Heart left ventricle (tissue), 13 donors: ENCODE results near the gene YIPF2.

Source experiments
- CTCF ChIP-seq, 12 donors: fragments of 200-600 bp; sonication (generic) in 4 of 12; IDR thresholded peaks; one replicate each; pipeline versions ENCODE4 v1.5.0 to v1.8.0; 2018 to 2022; ENCODE audit warnings: antibody characterized with exemption in 12 of 12, mild to moderate bottlenecking in 5 of 12
- POLR2A ChIP-seq, 2 donors: fragments of 450-650 bp; IDR thresholded peaks; one replicate each; pipeline ENCODE4 v1.6.1; 2017; ENCODE audit warnings: antibody characterized with exemption in 2 of 2, mild to moderate bottlenecking in 2 of 2, moderate library complexity in 2 of 2
- donor health status: ischemic (EF 13 %, LVEDD 7.1; RV severe dilation, severe dysfunction).
- donor health status: DM: no; HTN: yes; CAD: no.
- donor health status: DM: no; HTN: no; CAD: no.
- donor health status: ischemic (EF 25% LVEDD 6.9; RV normal size, moderate dysfunction).
- donor health status: ischemic (EF 25% LVEDD 5.7; RV mildly dilated, moderate dysfunction).
- donor health status: ischemic (EF 35%, LVEDD 5.7; RV mildly dilated, moderate dysfunction).
- donor health status: nonischemic (EF 11% LVEDD 7.7; RV severe dilation, severe dysfunction).
- donor health status: DM: yes; HTN: yes; CAD: no.
- donor health status: PGD.
- donor health status: ischemic (EF 29% LVEDD 5.4; RV normal size, mild dysfunction).
- donor health status: nonischemic (EF 23%, LVEDD 6.1; RV moderate dilation, normal function).

DNA sequence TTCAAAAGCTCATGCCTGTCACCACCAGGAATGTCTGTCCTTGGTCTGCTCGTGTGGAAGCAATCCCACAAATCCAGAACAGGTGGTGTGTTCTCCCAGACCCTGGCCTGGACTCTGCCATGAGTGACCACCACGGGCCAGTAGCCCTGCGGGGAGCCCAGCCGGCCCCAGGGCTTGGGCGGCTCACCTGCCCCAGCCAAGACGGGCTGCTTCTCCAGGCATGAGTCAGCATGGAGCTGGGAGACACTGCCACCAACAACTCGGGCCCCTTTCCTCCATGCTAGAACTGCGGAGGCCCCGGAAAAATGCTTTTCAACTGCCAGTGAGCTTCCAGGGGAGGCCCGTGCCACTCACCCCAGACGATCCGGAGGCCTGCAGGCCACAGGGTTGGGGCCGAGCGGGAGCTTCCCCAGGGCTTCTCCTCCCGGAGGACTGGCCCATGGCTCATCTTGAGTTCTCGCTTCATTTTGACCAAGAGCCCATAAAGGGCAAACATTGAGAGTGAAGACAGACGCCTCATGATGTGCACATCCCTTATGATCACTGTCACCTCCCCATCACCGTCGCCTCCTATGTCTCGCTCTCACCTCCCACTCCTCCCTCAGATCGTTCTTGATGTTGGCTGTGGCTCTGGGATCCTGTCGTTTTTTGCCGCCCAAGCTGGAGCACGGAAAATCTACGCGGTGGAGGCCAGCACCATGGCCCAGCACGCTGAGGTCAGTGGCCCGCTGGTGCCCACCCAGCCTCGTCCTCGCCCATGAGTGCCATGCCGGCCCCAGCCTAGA lies 16.7 kb downstream of the YIPF2 start:
- TF ChIP-seq CTCF (IDR thresholded peaks at IDR 0.05) (no peak), POLR2A (IDR thresholded peaks at IDR 0.05) (no peak)
